ENCODE data around the gene MARCKS. TPM values are rescaled to one million over a fixed set of nuclear protein-coding genes. Genes with fewer than 3 reads are reported as not detected.

The MARCKS gene
- polyA plus RNA-seq, 1 of the 3 experiments (the other 2 are of a cell fraction): 61.4 TPM

- peaks cover 0 to 5% of the 10 kb centered on the region in 2 experiments; a peak in 2 of 4 replicates for H3K4me1 ChIP-seq (ENCODE audit: control insufficient read depth in 1 of 2, insufficient read depth in 2 of 2, low read depth in 1 of 2, low read length in 1 of 2)
- H3K4me2 ChIP-seq: no peak overlapping the region
- H3K36me3 ChIP-seq (replicated peaks in 1 of 2; ENCODE audit: control insufficient read depth in 1 of 2, insufficient read depth in 2 of 2, low read length in 1 of 2): no peaks in the 10 kb centered on the region
- ChIA-PET POLR2A (no interaction called here), CTCF (interaction anchor here (3.2 to 4.1 kb wide), 2 partner anchors 22 to 26 kb away, joined by 18 to 35 read pairs; no protein-coding TSS in a partner anchor)
- no peak overlapping the region for H3K27ac ChIP-seq (ENCODE audit: low read depth in 2 of 2, low read length in 1 of 2)
- WGBS (ENCODE audit: low lambda C conversion rate): 75% methylated on average over 2 of the region's 2 CpGs
- H3K4me3 ChIP-seq (ENCODE audit: low read depth in 2 of 2, low read length in 1 of 2): no peak overlapping the region
- H4K20me1 ChIP-seq (ENCODE audit: insufficient read depth): no peaks in the 10 kb centered on the region
- TF ChIP-seq MEF2A (IDR thresholded peaks at IDR 0.05; ENCODE audit: borderline replicate concordance, low read depth) (no peak), ELF1 (IDR thresholded peaks at IDR 0.05) (no peak), GABPA (IDR thresholded peaks at IDR 0.05; ENCODE audit: low read depth) (no peak), USF2 (IDR thresholded peaks at IDR 0.05; ENCODE audit: borderline replicate concordance, low read depth, low read length) (no peak)
- TF ChIP-seq, protein P1, sequence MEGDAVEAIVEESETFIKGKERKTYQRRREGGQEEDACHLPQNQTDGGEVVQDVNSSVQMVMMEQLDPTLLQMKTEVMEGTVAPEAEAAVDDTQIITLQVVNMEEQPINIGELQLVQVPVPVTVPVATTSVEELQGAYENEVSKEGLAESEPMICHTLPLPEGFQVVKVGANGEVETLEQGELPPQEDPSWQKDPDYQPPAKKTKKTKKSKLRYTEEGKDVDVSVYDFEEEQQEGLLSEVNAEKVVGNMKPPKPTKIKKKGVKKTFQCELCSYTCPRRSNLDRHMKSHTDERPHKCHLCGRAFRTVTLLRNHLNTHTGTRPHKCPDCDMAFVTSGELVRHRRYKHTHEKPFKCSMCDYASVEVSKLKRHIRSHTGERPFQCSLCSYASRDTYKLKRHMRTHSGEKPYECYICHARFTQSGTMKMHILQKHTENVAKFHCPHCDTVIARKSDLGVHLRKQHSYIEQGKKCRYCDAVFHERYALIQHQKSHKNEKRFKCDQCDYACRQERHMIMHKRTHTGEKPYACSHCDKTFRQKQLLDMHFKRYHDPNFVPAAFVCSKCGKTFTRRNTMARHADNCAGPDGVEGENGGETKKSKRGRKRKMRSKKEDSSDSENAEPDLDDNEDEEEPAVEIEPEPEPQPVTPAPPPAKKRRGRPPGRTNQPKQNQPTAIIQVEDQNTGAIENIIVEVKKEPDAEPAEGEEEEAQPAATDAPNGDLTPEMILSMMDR (IDR thresholded peaks at IDR 0.05): no peak
- H3K9me3 ChIP-seq: no peaks in the 10 kb centered on the region
- no peak overlapping the region for H3K9ac ChIP-seq
- no peaks in the 10 kb centered on the region for H3K27me3 ChIP-seq (ENCODE audit: insufficient read depth)
- H3F3A ChIP-seq (replicated peaks; ENCODE audit: insufficient read depth): peaks cover 9% of the 10 kb centered on the region
- H3K9me2 ChIP-seq: no peaks in the 10 kb centered on the region
- no peaks in the 10 kb centered on the region for H3K79me2 ChIP-seq (ENCODE audit: insufficient read depth)
- no peak for DNase-seq
- no peak overlapping the region for H2AFZ ChIP-seq (ENCODE audit: low read depth)
Observed at GRCh38 chr6:113881478-113881980, 24.4 kb downstream of the MARCKS start.

GRCh38 chr6:113882336-113883022, 25.3 kb downstream of the MARCKS start:
- no peak overlapping the region for H3K9ac ChIP-seq
- TF ChIP-seq TEAD4 (IDR thresholded peaks at IDR 0.05; ENCODE audit: borderline replicate concordance, insufficient read depth) (no peak), NRF1 (IDR thresholded peaks at IDR 0.05; ENCODE audit: low read depth, low read length) (no peak), CHD2 (IDR thresholded peaks at IDR 0.05; ENCODE audit: low read length, partially characterized antibody) (no peak), GATA2 (CRISPR knock-in tag; IDR thresholded peaks at IDR 0.05) (no peak), EZH2phosphoT487 (IDR thresholded peaks at IDR 0.05; ENCODE audit: borderline replicate concordance, low read depth) (no peak), ZBTB33 (IDR thresholded peaks at IDR 0.05; ENCODE audit: borderline replicate concordance, low read depth) (no peak), RAD21 (IDR thresholded peaks at IDR 0.05; ENCODE audit: low read length) (no peak), YY1 (IDR thresholded peaks at IDR 0.05; ENCODE audit: low read depth) (no peak)
- TF ChIP-seq, protein P2, sequence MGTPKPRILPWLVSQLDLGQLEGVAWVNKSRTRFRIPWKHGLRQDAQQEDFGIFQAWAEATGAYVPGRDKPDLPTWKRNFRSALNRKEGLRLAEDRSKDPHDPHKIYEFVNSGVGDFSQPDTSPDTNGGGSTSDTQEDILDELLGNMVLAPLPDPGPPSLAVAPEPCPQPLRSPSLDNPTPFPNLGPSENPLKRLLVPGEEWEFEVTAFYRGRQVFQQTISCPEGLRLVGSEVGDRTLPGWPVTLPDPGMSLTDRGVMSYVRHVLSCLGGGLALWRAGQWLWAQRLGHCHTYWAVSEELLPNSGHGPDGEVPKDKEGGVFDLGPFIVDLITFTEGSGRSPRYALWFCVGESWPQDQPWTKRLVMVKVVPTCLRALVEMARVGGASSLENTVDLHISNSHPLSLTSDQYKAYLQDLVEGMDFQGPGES (IDR thresholded peaks at IDR 0.05; ENCODE audit: low read depth, low read length): no peak
- H3K9me2 ChIP-seq: no peaks in the 10 kb centered on the region
- H3K4me1 ChIP-seq (ENCODE audit: control insufficient read depth in 1 of 2, insufficient read depth in 2 of 2, low read depth in 1 of 2, low read length in 1 of 2): peaks cover 0 to 5% of the 10 kb centered on the region in 2 experiments; a peak in 2 of 4 replicates
- no peaks in the 10 kb centered on the region for H3K27me3 ChIP-seq (ENCODE audit: insufficient read depth)
- no peak for DNase-seq
- H3K27ac ChIP-seq (ENCODE audit: low read depth in 2 of 2, low read length in 1 of 2): no peak overlapping the region
- peaks cover 9% of the 10 kb centered on the region for H3F3A ChIP-seq (replicated peaks; ENCODE audit: insufficient read depth)
- H4K20me1 ChIP-seq (ENCODE audit: insufficient read depth): no peaks in the 10 kb centered on the region
- no peaks in the 10 kb centered on the region for H3K9me3 ChIP-seq
- no peaks in the 10 kb centered on the region for H3K79me2 ChIP-seq (ENCODE audit: insufficient read depth)
- H3K4me2 ChIP-seq: no peak overlapping the region
- no peak overlapping the region for H3K4me3 ChIP-seq (ENCODE audit: low read depth in 2 of 2, low read length in 1 of 2)
- ChIA-PET POLR2A (no interaction called here), CTCF (interaction anchor here (0.6 to 3.1 kb wide), 2 partner anchors 24 to 1805 kb away, joined by 3 to 11 read pairs; no protein-coding TSS in a partner anchor)
- no peak overlapping the region for H2AFZ ChIP-seq (ENCODE audit: low read depth)
- WGBS (ENCODE audit: low lambda C conversion rate): 88% methylated on average over 2 of the region's 2 CpGs
- H3K36me3 ChIP-seq (replicated peaks in 1 of 2; ENCODE audit: control insufficient read depth in 1 of 2, insufficient read depth in 2 of 2, low read length in 1 of 2): no peaks in the 10 kb centered on the region

All from SK-N-SH (cell line).